Mesendoderm (in vitro differentiated cells): Measurements from ENCODE around the gene F10.

Experiments used
- DNase-seq: peaks from one replicate; pipeline ENCODE4 v3.0.0; 2013
- H2AK5ac ChIP-seq: 2 replicates; pipeline ENCODE4 v1.6.1; 2013; ENCODE audit warnings: low read length, inconsistent platforms
- H2BK120ac ChIP-seq: 2 replicates; pipeline ENCODE4 v1.6.1; 2013; ENCODE audit warnings: low read depth, mild to moderate bottlenecking, low read length, moderate library complexity, mixed read lengths
- H2BK15ac ChIP-seq: replicated peaks from 2 replicates; pipeline ENCODE4 v1.6.1; 2013; ENCODE audit warnings: low read depth, mild to moderate bottlenecking, moderate library complexity
- H2BK5ac ChIP-seq: 2 replicates; pipeline ENCODE4 v1.6.1; 2013; ENCODE audit warnings: low read length, inconsistent platforms
- H3K18ac ChIP-seq: 2 replicates; pipeline ENCODE4 v1.6.1; 2013; ENCODE audit warnings: mild to moderate bottlenecking, low read length, mixed read lengths
- H3K23ac ChIP-seq: one replicate; pipeline ENCODE4 v1.6.1; 2013; ENCODE audit warnings: low read length
- H3K27ac ChIP-seq: 2 replicates; pipeline ENCODE4 v1.5.1; 2013; ENCODE audit warnings: low read depth, mild to moderate bottlenecking, inconsistent platforms, low read length, moderate library complexity
- H3K27me3 ChIP-seq: 2 replicates; pipeline ENCODE4 v1.6.1; 2013; ENCODE audit warnings: low read length, control low read depth, mild to moderate bottlenecking, inconsistent platforms; ENCODE audit not compliant: insufficient read depth, poor library complexity
- H3K36me3 ChIP-seq: 2 replicates; pipeline ENCODE4 v1.6.1; 2013; ENCODE audit warnings: low read length, inconsistent platforms; ENCODE audit not compliant: control insufficient read depth, insufficient read depth
- H3K4ac ChIP-seq: one replicate; pipeline ENCODE4 v1.6.1; 2013; ENCODE audit warnings: low read depth, mild to moderate bottlenecking, low read length, moderate library complexity
- H3K4me1 ChIP-seq: 2 replicates; pipeline ENCODE4 v1.6.1; 2013; ENCODE audit warnings: low read depth, low read length, inconsistent platforms; ENCODE audit not compliant: control insufficient read depth
- H3K4me2 ChIP-seq: 2 replicates; pipeline ENCODE4 v1.6.1; 2013; ENCODE audit warnings: low read length
- H3K4me3 ChIP-seq: 2 replicates; pipeline ENCODE4 v1.5.1; 2013; ENCODE audit warnings: mild to moderate bottlenecking, low read length
- H3K56ac ChIP-seq: one replicate; pipeline ENCODE4 v1.6.1; 2013; ENCODE audit warnings: low read length
- H3K79me1 ChIP-seq: 2 replicates; pipeline ENCODE4 v1.6.1; 2013; ENCODE audit warnings: low read length, inconsistent platforms
- H3K79me2 ChIP-seq: 2 replicates; pipeline ENCODE4 v1.6.1; 2013; ENCODE audit warnings: mild to moderate bottlenecking, low read length; ENCODE audit not compliant: control insufficient read depth, insufficient read depth
- H3K9ac ChIP-seq: 2 replicates; pipeline ENCODE4 v1.6.1; 2013; ENCODE audit warnings: low read length, inconsistent platforms
- H4K5ac ChIP-seq: one replicate; pipeline ENCODE4 v1.6.1; 2013; ENCODE audit warnings: low read length
- H4K8ac ChIP-seq: one replicate; pipeline ENCODE4 v1.6.1; 2013; ENCODE audit warnings: low read depth, mild to moderate bottlenecking, control low read depth, low read length, moderate library complexity
- WGBS: extraction: QIAGEN DNeasy Blood & Tissue Kit; methylation state at CpG from one replicate; pipeline ENCODE4 v1.1.7; 2013; ENCODE audit warnings: low lambda C conversion rate, missing lambda C conversion rate; ENCODE audit not compliant: insufficient coverage; ENCODE audit errors: extremely low coverage; 5-methylcytosine and 5-hydroxymethylcytosine counted together

F10 gene

DNA sequence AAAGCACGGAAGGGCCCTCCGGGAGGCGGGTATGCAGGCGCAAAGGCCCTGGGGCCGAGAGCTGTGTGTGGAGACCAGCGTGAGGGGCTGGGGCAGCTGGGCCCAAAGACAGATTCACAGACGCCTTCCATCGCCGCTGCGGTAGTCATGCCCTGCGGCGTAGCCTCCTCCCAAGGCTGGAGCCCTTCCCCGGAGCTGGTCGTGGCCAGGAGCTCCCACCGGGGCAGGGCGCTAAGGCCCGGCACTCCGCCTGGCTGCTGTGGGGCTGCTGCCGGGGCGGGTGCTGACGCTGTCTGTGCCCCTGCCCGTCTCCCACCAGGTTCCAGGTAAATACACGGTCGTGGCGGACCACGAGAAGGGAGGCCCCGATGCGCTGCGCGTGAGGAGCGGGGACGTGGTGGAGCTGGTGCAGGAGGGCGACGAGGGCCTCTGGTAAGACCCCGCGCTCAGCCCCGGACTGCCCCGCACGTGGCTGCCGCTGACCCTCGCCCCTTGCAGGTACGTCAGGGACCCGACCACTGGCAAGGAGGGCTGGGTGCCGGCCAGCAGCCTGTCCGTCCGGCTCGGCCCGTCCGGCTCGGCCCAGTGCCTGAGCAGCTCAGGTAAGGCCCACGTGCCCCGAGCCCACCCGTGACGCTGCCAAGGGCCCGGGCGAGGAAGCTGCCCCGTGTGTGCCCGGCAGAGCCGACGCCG lies 26.4 kb upstream of the F10 start:
- no peak overlapping the region for H4K8ac ChIP-seq

DNA sequence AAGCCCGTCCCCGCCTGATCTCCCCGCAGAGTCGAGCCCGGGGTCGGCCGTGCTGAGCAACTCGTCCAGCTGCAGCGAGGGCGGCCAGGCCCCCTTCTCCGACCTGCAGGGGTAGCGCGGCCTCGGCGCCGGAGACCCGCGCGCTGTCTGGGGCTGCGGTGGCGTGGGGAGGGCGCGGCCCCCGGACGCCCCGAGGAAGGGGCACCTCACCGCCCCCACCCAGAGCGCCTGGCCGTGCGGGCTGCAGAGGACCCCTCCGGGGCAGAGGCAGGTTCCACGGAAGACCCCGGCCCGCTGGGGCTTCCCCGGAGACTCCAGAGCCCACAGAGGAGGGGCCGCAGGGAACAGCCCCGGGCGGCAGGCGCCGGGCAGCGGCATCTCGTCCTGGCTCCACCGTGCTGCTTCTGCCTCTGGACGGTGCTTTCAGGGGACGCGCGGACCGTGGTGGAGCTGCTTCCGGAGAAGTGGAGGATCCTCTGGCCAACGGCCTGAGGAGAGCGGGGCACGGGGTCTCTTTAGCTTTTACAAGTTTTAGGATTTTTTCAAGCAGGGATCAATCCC lies 25.8 kb upstream of the F10 start:
- Histone ChIP-seq H3K4me3 (no peak overlapping the region), H2BK15ac (no peak overlapping the region), H3K36me3 (no peaks in the 10 kb centered on the region), H3K79me1 (no peaks in the 10 kb centered on the region), H4K8ac (no peak overlapping the region), H3K18ac (no peak overlapping the region), H2AK5ac (no peak overlapping the region), H3K4ac (no peak overlapping the region), H2BK120ac (no peak overlapping the region), H3K9ac (no peak overlapping the region), H3K4me1 (no peaks in the 10 kb centered on the region), H3K4me2 (no peak overlapping the region), H3K23ac (no peak overlapping the region), H3K27me3 (no peaks in the 10 kb centered on the region), H3K56ac (no peak overlapping the region), H3K79me2 (no peaks in the 10 kb centered on the region), H2BK5ac (no peak overlapping the region), H3K27ac (no peak overlapping the region), H4K5ac (no peak overlapping the region)
- DNase-seq = no peak
- WGBS = no CpG with 5 or more reads among the region's 52 CpGs

More for the DNA sequence above, 26.4 kb upstream of the F10 start:
- H2BK15ac ChIP-seq = no peak overlapping the region
- H4K5ac ChIP-seq = no peak overlapping the region
- no peak overlapping the region for H3K4me3 ChIP-seq
- H3K9ac ChIP-seq = no peak overlapping the region
- H3K18ac ChIP-seq = no peak overlapping the region
- no peaks in the 10 kb centered on the region for H3K27me3 ChIP-seq
- no peaks in the 10 kb centered on the region for H3K79me1 ChIP-seq
- H3K27ac ChIP-seq = no peak overlapping the region
- no peak overlapping the region for H3K4ac ChIP-seq
- H2BK5ac ChIP-seq = no peak overlapping the region
- H3K4me2 ChIP-seq = no peak overlapping the region
- H3K79me2 ChIP-seq = no peaks in the 10 kb centered on the region
- no peaks in the 10 kb centered on the region for H3K4me1 ChIP-seq
- H3K23ac ChIP-seq = no peak overlapping the region
- H3K36me3 ChIP-seq = no peaks in the 10 kb centered on the region
- no peak for DNase-seq
- WGBS = no CpG with 5 or more reads among the region's 61 CpGs
- no peak overlapping the region for H3K56ac ChIP-seq
- H2AK5ac ChIP-seq = no peak overlapping the region
- no peak overlapping the region for H2BK120ac ChIP-seq

DNA sequence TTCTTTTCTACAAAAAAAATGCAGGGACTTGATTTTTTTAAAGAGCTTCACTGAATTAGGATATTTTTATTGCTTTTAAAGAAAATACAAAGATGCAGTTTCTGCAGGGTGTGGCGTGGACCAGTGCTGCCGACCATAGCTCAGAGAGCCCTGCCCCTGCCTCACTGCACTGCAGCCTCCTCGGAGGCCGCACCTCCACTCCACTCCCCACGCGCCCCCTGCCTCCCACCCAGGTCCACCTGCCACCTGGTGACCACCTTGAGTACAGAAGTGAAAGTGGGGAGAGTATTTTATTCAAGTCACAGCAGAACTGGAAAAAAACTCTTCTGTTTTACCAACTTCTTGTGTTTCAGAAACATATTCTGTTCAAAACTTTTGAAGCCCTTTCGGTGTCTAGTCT lies 24.9 kb upstream of the F10 start:
- no peak overlapping the region for H3K9ac ChIP-seq
- WGBS = no CpG with 5 or more reads among the region's 7 CpGs
- no peaks in the 10 kb centered on the region for H3K27me3 ChIP-seq
- no peak overlapping the region for H3K56ac ChIP-seq
- no peak overlapping the region for H2BK120ac ChIP-seq
- no peak overlapping the region for H2BK5ac ChIP-seq
- no peak overlapping the region for H3K4me3 ChIP-seq
- no peak overlapping the region for H3K23ac ChIP-seq
- H3K79me1 ChIP-seq = no peaks in the 10 kb centered on the region
- H3K4me2 ChIP-seq = no peak overlapping the region
- no peak overlapping the region for H3K27ac ChIP-seq
- no peaks in the 10 kb centered on the region for H3K4me1 ChIP-seq
- H4K8ac ChIP-seq = no peak overlapping the region
- no peak overlapping the region for H3K18ac ChIP-seq
- H3K79me2 ChIP-seq = no peaks in the 10 kb centered on the region
- H3K36me3 ChIP-seq = no peaks in the 10 kb centered on the region
- no peak overlapping the region for H4K5ac ChIP-seq
- no peak overlapping the region for H3K4ac ChIP-seq
- no peak for DNase-seq
- H2AK5ac ChIP-seq = no peak overlapping the region
- no peak overlapping the region for H2BK15ac ChIP-seq

DNA sequence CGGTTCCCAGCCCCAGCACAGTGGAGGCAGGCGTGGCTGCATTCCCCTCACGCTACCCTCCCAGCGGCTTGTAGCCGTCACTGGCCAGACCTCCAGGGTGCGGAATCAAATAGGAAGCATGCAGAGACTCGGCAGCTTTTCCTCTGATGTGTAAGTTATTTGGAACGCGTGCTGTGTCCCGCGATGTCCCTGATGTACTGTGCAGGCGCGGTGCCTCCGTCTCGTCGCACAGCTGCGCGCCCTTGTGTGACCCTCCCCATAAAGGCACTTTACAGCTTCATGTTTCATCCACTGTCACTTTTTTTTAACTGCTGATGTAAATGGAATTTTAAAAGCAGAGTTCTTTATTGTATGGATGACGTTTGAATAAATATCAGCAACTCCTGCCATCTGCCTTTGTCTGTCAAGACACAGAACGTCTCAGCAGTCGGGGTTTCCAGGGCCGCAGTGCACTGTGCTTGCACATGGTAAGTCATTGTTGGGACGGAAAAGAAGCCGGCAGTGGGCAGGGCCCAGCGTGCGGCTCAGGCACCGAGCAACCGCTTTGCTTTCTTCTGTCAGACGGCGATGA lies 24.4 kb upstream of the F10 start:
- H3K4me3 ChIP-seq = no peak overlapping the region
- no peaks in the 10 kb centered on the region for H3K79me1 ChIP-seq
- no peaks in the 10 kb centered on the region for H3K79me2 ChIP-seq
- no peak overlapping the region for H2BK15ac ChIP-seq
- no CpG with 5 or more reads among the region's 30 CpGs for WGBS
- H2AK5ac ChIP-seq = no peak overlapping the region
- H3K36me3 ChIP-seq = no peaks in the 10 kb centered on the region
- H3K18ac ChIP-seq = no peak overlapping the region
- H3K27me3 ChIP-seq = no peaks in the 10 kb centered on the region
- H3K27ac ChIP-seq = no peak overlapping the region
- no peak for DNase-seq
- no peak overlapping the region for H2BK5ac ChIP-seq
- no peak overlapping the region for H3K23ac ChIP-seq
- no peak overlapping the region for H3K4me2 ChIP-seq
- no peak overlapping the region for H4K8ac ChIP-seq
- no peak overlapping the region for H3K56ac ChIP-seq
- H4K5ac ChIP-seq = no peak overlapping the region
- H3K4me1 ChIP-seq = no peaks in the 10 kb centered on the region
- H3K9ac ChIP-seq = no peak overlapping the region
- H3K4ac ChIP-seq = no peak overlapping the region
- H2BK120ac ChIP-seq = no peak overlapping the region

DNA sequence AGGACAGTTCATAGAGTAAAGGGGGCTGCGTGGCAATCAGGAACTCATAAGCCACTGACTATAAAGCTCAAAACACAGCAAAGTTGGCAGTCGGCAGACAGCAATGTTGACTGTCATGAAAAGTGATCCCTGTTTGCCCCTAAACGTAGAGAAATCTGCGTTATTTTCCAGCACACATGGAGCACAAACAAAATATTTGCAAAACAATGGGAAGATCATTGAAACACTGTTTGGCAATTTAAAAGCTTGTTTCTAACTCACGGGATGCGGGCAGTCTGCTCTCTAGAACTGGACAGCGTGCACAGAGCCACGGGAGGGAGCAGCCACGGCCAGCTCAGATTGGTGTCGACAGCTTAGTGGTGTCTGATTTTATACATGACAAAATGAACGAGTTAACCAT lies 23.5 kb upstream of the F10 start:
- Histone ChIP-seq H3K27ac (no peak overlapping the region), H3K79me1 (no peaks in the 10 kb centered on the region), H3K4me1 (no peaks in the 10 kb centered on the region), H3K27me3 (no peaks in the 10 kb centered on the region), H2BK15ac (no peak overlapping the region), H3K23ac (no peak overlapping the region), H3K36me3 (no peaks in the 10 kb centered on the region), H3K9ac (no peak overlapping the region), H3K79me2 (no peaks in the 10 kb centered on the region), H3K56ac (no peak overlapping the region), H4K8ac (no peak overlapping the region), H3K4me3 (no peak overlapping the region), H3K4me2 (no peak overlapping the region), H2BK5ac (no peak overlapping the region), H3K4ac (no peak overlapping the region), H3K18ac (no peak overlapping the region), H2BK120ac (no peak overlapping the region), H2AK5ac (no peak overlapping the region), H4K5ac (no peak overlapping the region)
- DNase-seq = no peak
- WGBS = no CpG with 5 or more reads among the region's 11 CpGs
